ENCODE results near the gene PREX1. TPM values are rescaled to one million over a fixed set of nuclear protein-coding genes. Genes with fewer than 3 reads are reported as not detected.

The PREX1 gene
- total RNA-seq, 1 donor from 2014 or later: 20.4 TPM

GRCh38 chr20:48720256-48720985 lies 107.4 kb downstream of the PREX1 start:
- Histone ChIP-seq H3K36me3 (ENCODE audit: control insufficient read depth in 3 of 3, insufficient read depth in 3 of 3, low read length in 3 of 3) (peaks cover 0 to 3% (median 1%) of the 10 kb centered on the region in 3 donors), H3K4me3 (ENCODE audit: low read length in 3 of 3) (no peak overlapping the region), H3K4me1 (ENCODE audit: control insufficient read depth in 3 of 3, insufficient read depth in 3 of 3, low read length in 3 of 3) (peaks cover 26 to 51% (median 49%) of the 10 kb centered on the region in 3 donors), H3K27ac (ENCODE audit: low read depth, low read length) (no peak overlapping the region), H3K27me3 (ENCODE audit: control insufficient read depth in 3 of 3, insufficient read depth in 3 of 3, low read length in 3 of 3) (peaks cover 0 to 2% (median 0%) of the 10 kb centered on the region in 3 donors), H3K9me3 (ENCODE audit: control insufficient read depth in 3 of 3, low read length in 3 of 3) (peaks cover 0 to 2% (median 0%) of the 10 kb centered on the region in 3 donors), H3K9ac (ENCODE audit: low read depth in 1 of 3, low read length in 3 of 3) (no peak overlapping the region)

- H3K4me3 ChIP-seq (ENCODE audit: low read length in 3 of 3): no peak overlapping the region
- peaks cover 0 to 2% (median 0%) of the 10 kb centered on the region in 3 donors for H3K27me3 ChIP-seq (ENCODE audit: control insufficient read depth in 3 of 3, insufficient read depth in 3 of 3, low read length in 3 of 3)
- peaks cover 0 to 3% (median 0%) of the 10 kb centered on the region in 3 donors for H3K36me3 ChIP-seq (ENCODE audit: control insufficient read depth in 3 of 3, insufficient read depth in 3 of 3, low read length in 3 of 3)
- H3K9me3 ChIP-seq (ENCODE audit: control insufficient read depth in 3 of 3, low read length in 3 of 3): peaks cover 0 to 2% (median 0%) of the 10 kb centered on the region in 3 donors
- peaks cover 26 to 45% (median 44%) of the 10 kb centered on the region in 3 donors for H3K4me1 ChIP-seq (ENCODE audit: control insufficient read depth in 3 of 3, insufficient read depth in 3 of 3, low read length in 3 of 3)
- no peak overlapping the region for H3K9ac ChIP-seq (ENCODE audit: low read depth in 1 of 3, low read length in 3 of 3)
- H3K27ac ChIP-seq (ENCODE audit: low read depth, low read length): no peak overlapping the region
Observed at GRCh38 chr20:48719598-48720255, 108.1 kb downstream of the PREX1 start.

DNA sequence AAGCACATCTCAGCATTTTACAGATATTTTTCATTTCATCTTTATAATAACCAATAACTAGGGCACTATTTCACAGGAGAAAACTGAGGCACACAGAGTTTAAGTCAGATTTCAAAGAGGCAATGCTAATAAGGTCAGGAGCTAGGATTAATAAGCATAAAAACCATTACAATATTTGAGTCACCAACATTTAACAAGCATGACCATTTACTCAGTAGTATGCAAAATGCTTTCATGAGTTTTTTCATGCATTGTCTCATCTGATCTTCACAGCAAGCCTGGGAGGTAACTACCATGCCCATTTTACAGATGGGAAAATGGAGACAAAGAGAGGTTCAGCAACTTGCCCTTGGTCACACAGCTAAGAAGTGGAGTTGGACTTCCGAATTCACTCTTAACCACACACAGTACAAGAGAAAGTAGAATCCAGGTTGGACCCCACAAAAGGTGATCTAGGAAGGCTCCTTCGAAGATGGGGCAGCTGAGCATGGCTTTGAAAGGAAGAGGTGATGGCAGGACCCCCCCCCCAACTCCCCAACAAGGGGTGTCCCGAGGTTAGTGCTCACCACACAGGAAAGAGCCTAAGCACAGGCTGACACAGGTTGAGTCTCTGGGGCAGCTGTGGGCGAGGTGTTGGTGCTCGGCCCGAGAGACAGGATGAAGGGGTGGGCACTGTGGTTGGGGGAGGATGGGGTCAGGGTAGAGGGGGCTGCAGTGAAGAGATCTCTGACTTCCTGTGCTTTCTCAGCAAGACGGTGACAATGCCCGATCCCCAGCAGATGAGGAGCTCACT lies 108.8 kb downstream of the PREX1 start:
- Histone ChIP-seq H3K4me1 (ENCODE audit: control insufficient read depth in 3 of 3, insufficient read depth in 3 of 3, low read length in 3 of 3) (peaks cover 26 to 38% (median 37%) of the 10 kb centered on the region in 3 donors), H3K27me3 (ENCODE audit: control insufficient read depth in 3 of 3, insufficient read depth in 3 of 3, low read length in 3 of 3) (peaks cover 0 to 2% (median 0%) of the 10 kb centered on the region in 3 donors), H3K4me3 (ENCODE audit: low read length in 3 of 3) (no peak overlapping the region), H3K36me3 (ENCODE audit: control insufficient read depth in 3 of 3, insufficient read depth in 3 of 3, low read length in 3 of 3) (peaks cover 0 to 3% (median 0%) of the 10 kb centered on the region in 3 donors), H3K9ac (ENCODE audit: low read depth in 1 of 3, low read length in 3 of 3) (no peak overlapping the region), H3K9me3 (ENCODE audit: control insufficient read depth in 3 of 3, low read length in 3 of 3) (peaks cover 0 to 2% (median 0%) of the 10 kb centered on the region in 3 donors), H3K27ac (ENCODE audit: low read depth, low read length) (no peak overlapping the region)

DNA sequence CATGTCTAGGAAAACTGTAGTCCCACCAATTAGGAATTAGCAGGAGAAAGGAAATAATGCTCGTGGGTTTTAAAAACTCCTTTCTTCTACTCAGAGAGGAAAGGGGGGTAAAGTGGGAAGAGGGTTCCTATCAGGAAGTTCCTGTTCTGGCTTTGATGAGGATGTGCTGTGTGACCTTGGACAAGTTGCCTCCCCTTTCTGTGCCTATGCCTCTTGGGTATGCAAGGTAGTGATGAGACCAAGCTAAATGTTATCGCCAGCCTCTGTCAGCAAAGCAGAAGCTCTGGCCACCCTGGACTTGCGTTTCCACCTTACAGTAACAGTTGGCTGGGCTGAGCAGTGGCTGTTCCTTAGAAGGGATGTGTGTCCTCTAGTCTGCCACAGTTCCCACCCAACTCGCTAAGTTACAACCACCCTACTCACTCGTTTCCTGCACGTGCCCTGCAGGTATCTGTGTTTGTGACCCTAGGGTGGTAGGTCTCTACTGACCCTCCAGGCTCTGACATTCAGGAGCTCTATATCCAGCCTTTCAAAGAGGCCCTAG lies 110.0 kb downstream of the PREX1 start:
- Histone ChIP-seq H3K9ac (ENCODE audit: low read depth in 1 of 3, low read length in 3 of 3) (no peak overlapping the region), H3K27ac (ENCODE audit: low read depth, low read length) (no peak overlapping the region), H3K4me3 (ENCODE audit: low read length in 3 of 3) (no peak overlapping the region), H3K36me3 (ENCODE audit: control insufficient read depth in 3 of 3, insufficient read depth in 3 of 3, low read length in 3 of 3) (peaks cover 0 to 3% (median 0%) of the 10 kb centered on the region in 3 donors), H3K27me3 (ENCODE audit: control insufficient read depth in 3 of 3, insufficient read depth in 3 of 3, low read length in 3 of 3) (peaks cover 0 to 2% (median 0%) of the 10 kb centered on the region in 3 donors), H3K9me3 (ENCODE audit: control insufficient read depth in 3 of 3, low read length in 3 of 3) (peaks cover 0 to 2% (median 0%) of the 10 kb centered on the region in 3 donors), H3K4me1 (ENCODE audit: control insufficient read depth in 3 of 3, insufficient read depth in 3 of 3, low read length in 3 of 3) (peaks cover 17 to 26% (median 24%) of the 10 kb centered on the region in 3 donors)

DNA sequence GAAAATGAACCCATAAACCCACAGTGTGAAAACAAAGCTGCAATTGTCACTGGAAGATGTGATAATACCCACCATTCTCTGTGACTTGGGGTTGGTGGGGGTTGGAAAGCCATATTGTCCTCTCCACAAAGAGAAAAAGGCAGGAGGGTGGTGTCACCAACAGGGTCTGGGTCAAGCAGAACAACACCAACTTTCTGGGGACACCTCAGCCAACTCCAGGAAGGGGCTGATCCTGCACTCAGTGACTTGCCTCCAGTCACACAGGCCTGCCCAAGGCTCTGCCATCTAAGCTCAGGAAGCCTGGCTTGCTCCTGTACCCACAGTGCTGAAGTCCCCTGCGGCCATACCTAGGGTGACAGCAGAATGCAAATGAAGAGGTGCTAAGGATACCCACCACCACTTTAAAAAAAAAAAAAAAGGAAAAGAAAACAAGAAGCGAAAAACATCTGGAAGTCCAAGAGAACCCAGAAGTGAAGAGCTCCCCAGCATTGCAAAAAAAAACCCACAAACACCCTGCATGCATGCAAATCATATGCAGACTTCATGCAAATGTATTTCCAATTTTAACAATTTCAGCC lies 110.6 kb downstream of the PREX1 start:
- peaks cover 0 to 3% (median 0%) of the 10 kb centered on the region in 3 donors for H3K36me3 ChIP-seq (ENCODE audit: control insufficient read depth in 3 of 3, insufficient read depth in 3 of 3, low read length in 3 of 3)
- no peak overlapping the region for H3K9ac ChIP-seq (ENCODE audit: low read depth in 1 of 3, low read length in 3 of 3)
- H3K27me3 ChIP-seq (ENCODE audit: control insufficient read depth in 3 of 3, insufficient read depth in 3 of 3, low read length in 3 of 3): peaks cover 0 to 2% (median 0%) of the 10 kb centered on the region in 3 donors
- H3K9me3 ChIP-seq (ENCODE audit: control insufficient read depth in 3 of 3, low read length in 3 of 3): peaks cover 0 to 2% (median 0%) of the 10 kb centered on the region in 3 donors
- no peak overlapping the region for H3K27ac ChIP-seq (ENCODE audit: low read depth, low read length)
- H3K4me1 ChIP-seq (ENCODE audit: control insufficient read depth in 3 of 3, insufficient read depth in 3 of 3, low read length in 3 of 3): peaks cover 12 to 20% (median 19%) of the 10 kb centered on the region in 3 donors
- H3K4me3 ChIP-seq (ENCODE audit: low read length in 3 of 3): no peak overlapping the region

DNA sequence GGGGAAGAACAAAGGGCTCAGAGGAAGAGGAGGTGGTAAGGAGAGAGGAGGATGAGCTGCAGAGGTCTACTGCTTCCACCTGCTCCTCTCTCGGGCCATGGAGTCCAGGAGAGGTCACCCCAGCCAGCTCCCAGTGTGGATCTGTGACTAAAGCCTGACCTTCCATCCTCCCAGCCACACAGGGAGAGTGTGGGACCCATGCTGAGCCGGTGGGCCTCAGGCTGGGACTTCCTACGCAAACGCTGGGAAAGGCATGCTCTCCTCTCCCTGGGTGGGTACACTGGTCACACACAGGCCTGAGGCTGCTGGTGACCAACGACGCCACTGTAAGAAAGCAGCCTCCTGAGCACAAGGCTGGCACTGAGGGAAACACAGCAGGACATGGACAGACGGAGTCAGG lies 111.3 kb downstream of the PREX1 start:
- Histone ChIP-seq H3K9me3 (ENCODE audit: control insufficient read depth in 3 of 3, low read length in 3 of 3) (peaks cover 0 to 2% (median 0%) of the 10 kb centered on the region in 3 donors), H3K4me3 (ENCODE audit: low read length in 3 of 3) (no peak overlapping the region), H3K27ac (ENCODE audit: low read depth, low read length) (no peak overlapping the region), H3K9ac (ENCODE audit: low read depth in 1 of 3, low read length in 3 of 3) (no peak overlapping the region), H3K27me3 (ENCODE audit: control insufficient read depth in 3 of 3, insufficient read depth in 3 of 3, low read length in 3 of 3) (peaks cover 0 to 2% (median 0%) of the 10 kb centered on the region in 3 donors), H3K36me3 (ENCODE audit: control insufficient read depth in 3 of 3, insufficient read depth in 3 of 3, low read length in 3 of 3) (peaks cover 0 to 3% (median 0%) of the 10 kb centered on the region in 3 donors), H3K4me1 (ENCODE audit: control insufficient read depth in 3 of 3, insufficient read depth in 3 of 3, low read length in 3 of 3) (peaks cover 7 to 13% (median 13%) of the 10 kb centered on the region in 3 donors)

DNA sequence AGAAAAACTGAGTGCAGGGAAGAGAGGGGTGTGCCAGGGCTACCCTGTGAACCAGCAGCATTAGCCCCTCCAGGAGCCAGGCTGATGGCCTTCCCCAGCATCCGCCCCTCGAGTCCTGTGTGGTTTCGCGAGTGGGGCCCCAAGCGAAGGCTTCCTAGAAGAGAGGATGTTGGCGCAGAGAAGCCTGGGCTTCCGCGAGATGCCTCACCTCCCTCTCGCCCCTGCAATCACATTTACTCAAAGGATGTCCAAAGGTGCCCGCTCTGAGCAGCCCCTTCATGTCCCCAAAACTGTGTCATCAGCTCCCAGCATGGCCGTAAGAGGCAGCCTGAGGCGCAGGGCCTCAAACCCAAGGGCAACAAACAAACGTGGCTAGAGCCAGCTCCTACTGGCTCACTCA lies 111.7 kb downstream of the PREX1 start:
- Histone ChIP-seq H3K4me1 (ENCODE audit: control insufficient read depth in 3 of 3, insufficient read depth in 3 of 3, low read length in 3 of 3) (peaks cover 2 to 9% (median 9%) of the 10 kb centered on the region in 3 donors), H3K27ac (ENCODE audit: low read depth, low read length) (no peak overlapping the region), H3K9ac (ENCODE audit: low read depth in 1 of 3, low read length in 3 of 3) (no peak overlapping the region), H3K9me3 (ENCODE audit: control insufficient read depth in 3 of 3, low read length in 3 of 3) (peaks cover 0 to 2% (median 0%) of the 10 kb centered on the region in 3 donors), H3K4me3 (ENCODE audit: low read length in 3 of 3) (no peak overlapping the region), H3K36me3 (ENCODE audit: control insufficient read depth in 3 of 3, insufficient read depth in 3 of 3, low read length in 3 of 3) (peaks cover 0 to 3% (median 0%) of the 10 kb centered on the region in 3 donors), H3K27me3 (ENCODE audit: control insufficient read depth in 3 of 3, insufficient read depth in 3 of 3, low read length in 3 of 3) (peaks cover 0 to 2% (median 0%) of the 10 kb centered on the region in 3 donors)

GRCh38 chr20:48714764-48715163 lies 113.0 kb downstream of the PREX1 start:
- Histone ChIP-seq H3K27ac (ENCODE audit: low read depth, low read length) (no peak overlapping the region), H3K9ac (ENCODE audit: low read depth in 1 of 3, low read length in 3 of 3) (no peak overlapping the region), H3K4me3 (ENCODE audit: low read length in 3 of 3) (no peak overlapping the region), H3K27me3 (ENCODE audit: control insufficient read depth in 3 of 3, insufficient read depth in 3 of 3, low read length in 3 of 3) (peaks cover 0 to 2% (median 0%) of the 10 kb centered on the region in 3 donors), H3K36me3 (ENCODE audit: control insufficient read depth in 3 of 3, insufficient read depth in 3 of 3, low read length in 3 of 3) (peaks cover 0 to 3% (median 0%) of the 10 kb centered on the region in 3 donors), H3K4me1 (ENCODE audit: control insufficient read depth in 3 of 3, insufficient read depth in 3 of 3, low read length in 3 of 3) (peaks cover 2 to 4% (median 2%) of the 10 kb centered on the region in 3 donors), H3K9me3 (ENCODE audit: control insufficient read depth in 3 of 3, low read length in 3 of 3) (peaks cover 0 to 4% (median 0%) of the 10 kb centered on the region in 3 donors)

Data from skeletal muscle tissue (tissue), 4 donors.